ENCODE results near the gene USF1.
A peak's percentile ranks its signal among the peaks of the same experiment; 100 is the strongest.
"Not testable (repeated sequence)": the region's sequence is repeated elsewhere in the genome, so short reads cannot be mapped to it uniquely, and the experiment has no call there.

USF1 gene

GRCh38 chr1:161079436-161080110 is 33.8 kb upstream of the USF1 start:
- FAIRE-seq: no peak
- no peak for DNase-seq (ENCODE audit: extremely low spot score, insufficient read length, low read depth)

GRCh38 chr1:161077426-161077825 is 31.6 kb upstream of the USF1 start:
- DNase-seq (ENCODE audit: extremely low spot score, insufficient read length, low read depth): no peak
- no peak for FAIRE-seq

GRCh38 chr1:161076410-161076809 is 30.6 kb upstream of the USF1 start:
- no peak for DNase-seq (ENCODE audit: extremely low spot score, insufficient read length, low read depth)
- no peak for FAIRE-seq

- DNase-seq (ENCODE audit: extremely low spot score, insufficient read length, low read depth): no peak
- no peak for FAIRE-seq
These were observed 29.0 kb upstream of the USF1 start for GRCh38 chr1:161074676-161075368.

- DNase-seq (ENCODE audit: extremely low spot score, insufficient read length, low read depth) (no peak), FAIRE-seq (no peak)
These were observed 27.8 kb upstream of the USF1 start for GRCh38 chr1:161073474-161074121.

GRCh38 chr1:161072751-161073449 is 27.1 kb upstream of the USF1 start:
- no peak for DNase-seq (ENCODE audit: extremely low spot score, insufficient read length, low read depth)
- FAIRE-seq: no peak

GRCh38 chr1:161071886-161072371 is 26.2 kb upstream of the USF1 start:
- FAIRE-seq (peak; percentile 49), DNase-seq (ENCODE audit: extremely low spot score, insufficient read length, low read depth) (no peak)

- FAIRE-seq: no peak
- no peak for DNase-seq (ENCODE audit: extremely low spot score, insufficient read length, low read depth)
These were observed 25.0 kb upstream of the USF1 start for GRCh38 chr1:161070761-161071160.

GRCh38 chr1:161069731-161070270 is 24.0 kb upstream of the USF1 start, which contains the start of gene ARHGAP30:
Gene ARHGAP30, minus strand, starts transcription at chr1:161069891. Its CDS starts 267 bp downstream, at chr1:161069624.
- peak; percentile 94 for DNase-seq (ENCODE audit: extremely low spot score, insufficient read length, low read depth)
- peak; percentile 99 for FAIRE-seq

- DNase-seq (ENCODE audit: extremely low spot score, insufficient read length, low read depth): no peak
- peak; percentile 53 for FAIRE-seq
These were observed 23.5 kb upstream of the USF1 start for GRCh38 chr1:161069241-161069640.

- DNase-seq (ENCODE audit: extremely low spot score, insufficient read length, low read depth) (peak; percentile 64), FAIRE-seq (peak; percentile 99)
These were observed 22.8 kb upstream of the USF1 start for GRCh38 chr1:161068306-161069234.

GRCh38 chr1:161066694-161067093 is 20.9 kb upstream of the USF1 start:
- FAIRE-seq (no peak), DNase-seq (ENCODE audit: extremely low spot score, insufficient read length, low read depth) (no peak)

- FAIRE-seq; DNase-seq (ENCODE audit: extremely low spot score, insufficient read length, low read depth): not testable (repeated sequence)
These were observed 19.9 kb upstream of the USF1 start for GRCh38 chr1:161065681-161066080.

- not testable (repeated sequence) for DNase-seq (ENCODE audit: extremely low spot score, insufficient read length, low read depth); FAIRE-seq
These were observed 18.2 kb upstream of the USF1 start for GRCh38 chr1:161063936-161064335.

GRCh38 chr1:161061419-161061818 is 15.6 kb upstream of the USF1 start:
- DNase-seq (ENCODE audit: extremely low spot score, insufficient read length, low read depth): no peak
- no peak for FAIRE-seq

GRCh38 chr1:161059293-161059692 is 13.5 kb upstream of the USF1 start:
- FAIRE-seq: no peak
- DNase-seq (ENCODE audit: extremely low spot score, insufficient read length, low read depth): no peak

GRCh38 chr1:161054805-161055204 is 9.0 kb upstream of the USF1 start:
- FAIRE-seq (no peak), DNase-seq (ENCODE audit: extremely low spot score, insufficient read length, low read depth) (no peak)

- DNase-seq (ENCODE audit: extremely low spot score, insufficient read length, low read depth) (no peak), FAIRE-seq (no peak)
These were observed 8.5 kb upstream of the USF1 start for GRCh38 chr1:161054232-161054631.

- no peak for DNase-seq (ENCODE audit: extremely low spot score, insufficient read length, low read depth)
- FAIRE-seq: no peak
These were observed 7.1 kb upstream of the USF1 start for GRCh38 chr1:161052899-161053298.

All from GM18507 (cell line).